Embryonic facial prominence (tissue), 1 donor: Measurements from ENCODE around the gene OR5K1.

ENCODE experiments used
- DNase-seq: peaks from one replicate; pipeline ENCODE4 v3.0.0-alpha.2; 2016; ENCODE audit errors: extremely low spot score

The OR5K1 gene

GRCh38 chr3:98514948-98515347, 51.9 kb downstream of the OR5K1 start:
- DNase-seq = no peak

DNA sequence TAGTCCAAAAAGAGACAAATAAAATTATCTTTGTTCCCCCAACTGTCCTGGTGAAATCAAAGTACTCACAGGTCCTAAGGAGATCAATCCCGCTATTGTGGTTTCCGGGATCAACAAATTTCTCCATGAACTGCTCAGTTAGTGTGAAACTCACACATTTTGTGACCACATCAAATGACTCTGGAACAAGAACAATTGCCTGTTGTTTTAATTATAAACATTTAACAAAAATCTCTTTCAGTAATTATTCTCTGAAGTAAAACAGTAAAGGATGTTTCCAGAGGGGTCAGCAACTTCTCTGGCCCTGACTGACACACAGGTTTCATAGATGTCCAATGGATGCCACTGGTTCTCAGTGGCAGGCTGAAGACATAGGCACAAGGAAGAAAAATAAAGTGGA, 55.8 kb downstream of the OR5K1 start:
- DNase-seq = no peak

GRCh38 chr3:98519351-98519750, 56.4 kb downstream of the OR5K1 start:
- no peak for DNase-seq

DNA sequence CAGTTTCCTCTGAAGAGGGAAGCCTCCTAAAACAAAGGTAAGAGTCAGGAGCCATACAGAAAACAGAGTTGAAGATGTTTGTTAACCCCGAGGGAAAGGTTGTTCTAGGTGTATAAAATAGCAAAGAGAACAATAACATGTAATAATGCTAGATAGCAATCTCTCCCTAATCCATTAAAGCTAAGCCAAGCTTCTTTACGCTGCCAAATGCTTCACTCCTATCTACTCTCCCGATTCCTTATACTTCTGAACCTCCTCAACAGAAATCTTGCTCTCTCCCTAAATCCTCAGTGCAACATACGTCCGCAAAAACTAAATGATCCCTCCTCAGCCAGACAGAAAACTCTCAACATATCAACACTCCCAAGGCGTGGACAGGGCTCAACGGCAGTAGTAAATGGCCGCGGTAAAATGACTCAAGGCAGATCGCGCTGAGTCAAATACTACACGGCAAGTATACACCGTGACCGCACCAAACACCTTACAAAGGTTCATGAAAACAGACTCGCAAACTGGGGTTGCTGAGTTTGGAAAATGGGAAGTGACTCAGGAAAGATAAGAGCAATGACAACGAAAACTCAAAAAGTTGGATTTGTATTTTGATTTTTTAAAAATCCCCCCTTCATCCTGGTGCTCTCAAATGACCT, 59.0 kb downstream of the OR5K1 start:
- DNase-seq = peak; percentile 25
